Measurements from ENCODE around the gene CRISPLD2.
"Not testable (repeated sequence)": the region's sequence is repeated elsewhere in the genome, so short reads cannot be mapped to it uniquely, and the experiment has no call there.

The CRISPLD2 gene

GRCh38 chr16:84859681-84860080 lies 39.9 kb downstream of the CRISPLD2 start:
- DNase-seq (ENCODE audit: low spot score), result no peak

- DNase-seq (ENCODE audit: low spot score), result no peak
Observed at GRCh38 chr16:84860383-84860782, 40.6 kb downstream of the CRISPLD2 start.

GRCh38 chr16:84861671-84862070 lies 41.9 kb downstream of the CRISPLD2 start:
- no peak for DNase-seq (ENCODE audit: low spot score)

- no peak for DNase-seq (ENCODE audit: low spot score)
Observed at GRCh38 chr16:84862804-84863480, 43.2 kb downstream of the CRISPLD2 start.

- DNase-seq (ENCODE audit: low spot score), result no peak
Observed at GRCh38 chr16:84863481-84863814, 43.7 kb downstream of the CRISPLD2 start.

- DNase-seq (ENCODE audit: low spot score), result no peak
Observed at GRCh38 chr16:84864326-84864955, 44.7 kb downstream of the CRISPLD2 start.

GRCh38 chr16:84867696-84868095 lies 47.9 kb downstream of the CRISPLD2 start:
- DNase-seq (ENCODE audit: low spot score), result no peak

GRCh38 chr16:84868328-84868727 lies 48.5 kb downstream of the CRISPLD2 start:
- DNase-seq (ENCODE audit: low spot score), result no peak

GRCh38 chr16:84868829-84869472 lies 49.2 kb downstream of the CRISPLD2 start:
- DNase-seq (ENCODE audit: low spot score), result no peak

- DNase-seq (ENCODE audit: low spot score), result no peak
Observed at GRCh38 chr16:84869473-84869845, 49.7 kb downstream of the CRISPLD2 start.

GRCh38 chr16:84872971-84873370 lies 53.2 kb downstream of the CRISPLD2 start:
- DNase-seq (ENCODE audit: low spot score), result not testable (repeated sequence)

- no peak for DNase-seq (ENCODE audit: low spot score)
Observed at GRCh38 chr16:84874004-84874435, 54.2 kb downstream of the CRISPLD2 start.

GRCh38 chr16:84874553-84874952 lies 54.8 kb downstream of the CRISPLD2 start:
- no peak for DNase-seq (ENCODE audit: low spot score)

GRCh38 chr16:84874983-84875382 lies 55.2 kb downstream of the CRISPLD2 start:
- no peak for DNase-seq (ENCODE audit: low spot score)

- DNase-seq (ENCODE audit: low spot score), result no peak
Observed at GRCh38 chr16:84875846-84876245, 56.1 kb downstream of the CRISPLD2 start.

GRCh38 chr16:84876873-84877606 lies 57.3 kb downstream of the CRISPLD2 start:
- DNase-seq (ENCODE audit: low spot score), result no peak

- no peak for DNase-seq (ENCODE audit: low spot score)
Observed at GRCh38 chr16:84878770-84879169, 59.0 kb downstream of the CRISPLD2 start.

- DNase-seq (ENCODE audit: low spot score), result no peak
Observed at GRCh38 chr16:84879569-84880487, 60.0 kb downstream of the CRISPLD2 start.

GRCh38 chr16:84881702-84882521 lies 62.1 kb downstream of the CRISPLD2 start:
- DNase-seq (ENCODE audit: low spot score), result no peak

- no peak for DNase-seq (ENCODE audit: low spot score)
Observed at GRCh38 chr16:84883301-84883700, 63.5 kb downstream of the CRISPLD2 start.

- no peak for DNase-seq (ENCODE audit: low spot score)
Observed at GRCh38 chr16:84884246-84884595, 64.4 kb downstream of the CRISPLD2 start.

All from SW480 (cell line).